GM21786 (cell line): ENCODE data around the gene NKIRAS1.
"Not testable (repeated sequence)": the region's sequence is repeated elsewhere in the genome, so short reads cannot be mapped to it uniquely, and the experiment has no call there.

Experiments
- ATAC-seq: cut with Tn5 transposase; IDR thresholded peaks from one replicate; pipeline ENCODE4 v1.9.1; 2021; ENCODE audit not compliant: unreplicated experiment

Gene NKIRAS1

DNA sequence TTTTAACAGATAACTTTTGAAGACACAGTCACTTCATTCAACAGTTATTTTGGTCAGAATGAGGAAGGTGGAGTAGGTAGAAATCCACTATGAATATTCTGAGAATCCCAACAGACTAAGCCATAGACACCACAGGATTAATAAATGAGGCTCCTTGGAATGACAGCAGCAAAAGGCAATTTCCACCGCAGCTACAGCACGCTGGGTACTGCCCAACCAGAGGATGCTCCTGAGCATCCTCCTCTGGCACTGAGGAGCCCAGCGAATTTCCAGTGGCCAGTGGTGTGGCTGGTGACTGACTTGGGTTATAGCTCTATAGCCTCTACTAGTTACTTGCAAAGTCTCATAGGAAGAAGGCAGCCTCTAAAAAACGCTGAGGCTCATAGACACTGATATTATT lies 24.6 kb upstream of the NKIRAS1 start:
- ATAC-seq, result no peak

DNA sequence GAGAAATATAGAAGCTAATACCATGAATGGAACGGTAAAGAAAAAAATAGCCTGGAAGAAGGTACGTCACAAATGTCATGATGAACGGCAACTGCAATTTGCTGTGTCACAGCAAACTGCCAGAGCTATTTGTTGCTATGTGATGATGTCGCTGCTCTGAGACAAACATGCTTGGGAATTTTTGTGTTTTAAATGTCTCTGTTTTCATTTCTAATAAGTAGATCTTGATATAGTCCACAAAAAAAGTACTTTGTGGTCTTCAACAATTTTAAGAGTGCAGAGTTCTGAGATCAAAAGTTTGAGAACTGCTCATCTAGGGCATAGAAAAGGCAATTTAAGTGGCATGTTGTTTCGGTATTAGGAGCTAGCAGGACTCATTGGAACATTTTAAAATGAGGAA lies 24.0 kb upstream of the NKIRAS1 start:
- no peak for ATAC-seq

DNA sequence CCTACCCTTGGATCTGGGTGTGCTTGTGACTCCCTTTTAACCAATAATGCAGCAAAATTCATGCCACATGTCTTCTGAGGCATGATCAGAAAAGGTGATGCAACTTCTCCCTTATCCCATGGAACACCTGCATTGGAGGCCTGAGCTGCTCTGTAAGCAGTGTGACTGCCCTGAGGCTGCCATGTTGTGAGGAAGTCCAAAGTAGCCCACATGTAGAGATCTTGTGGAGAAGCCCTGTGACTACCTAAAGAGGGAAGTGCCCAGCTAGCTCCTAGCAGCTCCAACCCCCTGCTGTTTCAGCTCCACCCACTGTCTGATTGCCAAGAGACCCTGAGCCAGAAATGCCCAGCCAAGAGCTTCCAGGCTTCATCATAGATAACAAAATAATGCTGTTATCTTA lies 21.9 kb upstream of the NKIRAS1 start:
- no peak for ATAC-seq

DNA sequence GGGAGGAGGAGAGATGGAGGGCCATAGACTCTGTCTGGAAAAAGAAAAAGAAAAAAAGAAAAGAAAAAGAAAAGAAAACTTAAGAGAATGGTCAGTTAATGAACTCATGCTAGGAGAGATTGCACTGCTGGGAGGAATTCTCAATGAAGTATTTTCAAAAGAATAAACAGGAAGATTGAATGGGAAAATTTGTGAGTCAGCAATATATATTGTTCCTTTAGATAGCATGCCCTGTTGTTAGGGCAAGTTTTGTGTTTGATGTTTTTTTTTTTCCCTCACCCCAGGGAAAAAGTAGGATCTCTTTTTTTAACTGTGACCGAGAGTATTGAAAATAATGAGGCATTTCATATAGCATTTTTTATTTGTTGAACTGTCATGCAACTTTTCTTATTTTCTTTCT lies 20.5 kb upstream of the NKIRAS1 start:
- no peak for ATAC-seq

DNA sequence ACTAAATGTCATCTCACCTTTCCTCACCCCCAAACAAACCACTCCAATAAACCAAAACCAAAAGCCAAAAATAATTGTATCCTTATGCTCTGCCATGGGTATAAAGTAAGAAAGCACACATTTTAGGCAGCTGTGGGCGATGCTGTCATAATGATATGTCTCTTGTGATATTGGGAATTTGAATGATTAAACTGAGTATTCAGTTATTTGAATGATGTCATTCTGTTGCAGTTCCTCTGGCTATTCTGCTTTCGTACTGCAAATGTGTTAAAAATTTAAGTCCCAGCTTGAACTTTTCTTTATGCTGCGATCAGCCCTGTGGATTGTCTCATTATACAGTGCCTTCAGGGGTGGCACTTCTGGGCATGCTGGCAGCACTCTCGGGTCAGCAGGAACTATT lies 17.5 kb upstream of the NKIRAS1 start:
- no peak for ATAC-seq

DNA sequence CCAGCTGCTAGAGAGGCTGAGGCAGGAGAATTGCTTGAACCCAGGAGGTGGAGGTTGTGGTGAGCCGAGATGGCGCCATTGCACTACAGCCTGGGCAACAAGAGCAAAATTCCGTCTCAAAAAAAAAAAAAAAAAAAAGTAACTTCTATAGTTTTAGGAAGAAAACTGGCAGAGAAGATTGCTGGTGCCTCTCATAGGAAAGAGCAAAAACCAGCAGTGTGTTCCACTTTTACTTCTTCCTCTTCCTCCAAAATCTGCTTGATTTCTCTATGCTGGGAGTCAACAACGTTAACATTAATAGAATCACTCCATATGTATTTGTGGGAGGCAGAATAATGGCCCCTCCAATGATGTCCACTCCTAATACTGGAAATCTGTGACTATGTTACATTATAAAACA lies 15.8 kb upstream of the NKIRAS1 start:
- ATAC-seq, result no peak

DNA sequence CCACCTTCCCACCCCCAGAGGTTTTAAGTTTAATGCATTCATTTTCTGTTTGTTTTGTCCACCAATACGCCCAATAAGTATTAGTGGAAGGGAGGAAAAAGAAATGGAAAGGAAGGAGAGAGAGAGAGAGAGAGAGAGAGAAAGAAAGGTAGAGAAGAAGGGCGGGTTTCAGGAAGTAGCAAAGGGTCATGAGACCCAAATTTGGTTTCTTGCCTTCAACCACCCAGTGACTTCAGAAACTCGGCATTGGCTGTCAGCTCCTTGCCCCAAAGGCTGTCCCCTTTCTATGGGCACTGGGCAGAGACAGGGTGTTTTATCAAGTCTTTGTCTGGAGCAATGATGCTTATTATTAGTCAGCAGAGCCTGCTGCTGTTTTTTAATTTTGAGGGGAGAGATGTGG lies 14.8 kb upstream of the NKIRAS1 start:
- no peak for ATAC-seq

DNA sequence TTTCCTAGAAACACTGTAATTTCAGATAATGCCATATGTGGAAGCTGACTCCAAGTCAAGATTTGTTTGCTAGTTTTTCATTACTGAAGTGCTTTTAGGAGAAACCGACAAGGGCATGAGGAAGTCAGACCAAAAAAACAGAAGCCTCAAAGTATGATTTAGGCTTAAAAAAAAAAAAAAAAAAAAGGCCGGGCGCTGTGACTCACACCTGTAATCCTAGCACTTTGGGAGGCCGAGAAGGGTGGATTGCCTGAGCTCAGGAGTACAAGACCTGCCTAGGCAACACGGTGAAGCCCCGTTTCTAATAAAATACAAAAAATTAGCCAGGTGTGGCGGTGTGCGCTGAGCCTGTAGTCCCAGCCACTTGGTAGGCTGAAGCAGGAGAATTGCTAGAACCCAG lies 11.7 kb upstream of the NKIRAS1 start:
- no peak for ATAC-seq

DNA sequence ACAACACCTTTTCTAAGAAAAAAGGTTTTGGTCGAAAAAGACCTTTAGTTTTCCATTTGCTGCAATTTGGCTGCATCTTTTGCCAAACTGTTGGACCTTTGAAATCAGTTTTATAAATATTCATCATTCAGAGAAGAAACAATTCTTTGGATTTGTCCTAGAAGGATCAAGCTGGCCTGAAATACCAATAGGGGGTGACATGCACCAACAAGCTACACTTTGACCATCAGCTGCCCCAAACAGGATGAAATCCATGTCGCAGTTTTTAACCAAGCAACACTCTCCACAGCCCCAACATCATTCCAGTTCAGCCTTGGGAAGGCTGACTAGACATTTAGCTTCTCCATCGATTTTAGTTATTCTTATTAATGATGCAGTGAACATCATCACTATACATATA lies 9.9 kb upstream of the NKIRAS1 start:
- ATAC-seq, result no peak

DNA sequence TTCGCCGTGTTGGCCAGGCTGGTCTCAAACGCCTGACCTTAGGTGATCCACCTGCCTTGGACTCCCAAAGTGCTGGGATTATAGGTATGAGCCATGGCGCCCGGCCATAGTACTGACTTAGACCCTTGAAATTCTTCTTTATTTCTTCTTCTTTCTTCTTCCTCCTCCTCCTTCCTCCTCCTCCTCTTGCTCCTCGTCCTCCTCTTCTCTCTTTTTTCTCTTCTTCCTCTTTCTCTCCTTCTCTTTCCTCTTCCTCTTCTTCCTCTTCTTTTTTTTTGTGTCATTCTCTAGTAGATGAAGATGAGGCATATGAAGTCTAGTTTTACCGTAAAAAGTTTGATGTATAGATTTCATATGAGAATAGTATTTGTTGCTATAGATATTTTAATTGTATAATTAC lies 9.5 kb upstream of the NKIRAS1 start:
- no peak for ATAC-seq

DNA sequence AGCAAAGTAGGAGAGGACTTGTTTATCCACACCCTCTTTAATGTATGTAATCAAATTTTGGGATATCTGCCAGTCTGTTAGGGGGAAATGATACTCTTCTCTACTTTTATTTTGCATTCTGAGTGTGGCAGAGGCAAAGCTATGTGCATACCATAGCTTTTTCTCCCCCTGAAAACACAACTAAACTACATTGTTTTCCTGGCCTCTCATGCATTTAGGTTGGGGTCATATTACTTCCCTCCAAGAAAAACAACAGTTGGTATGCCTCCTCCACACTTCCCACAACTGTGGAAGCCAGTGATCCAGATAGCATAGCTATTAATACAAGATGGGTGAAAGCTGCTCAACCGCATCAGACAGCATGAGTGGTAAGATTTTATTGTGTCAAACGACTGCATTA lies 7.0 kb upstream of the NKIRAS1 start:
- no peak for ATAC-seq

DNA sequence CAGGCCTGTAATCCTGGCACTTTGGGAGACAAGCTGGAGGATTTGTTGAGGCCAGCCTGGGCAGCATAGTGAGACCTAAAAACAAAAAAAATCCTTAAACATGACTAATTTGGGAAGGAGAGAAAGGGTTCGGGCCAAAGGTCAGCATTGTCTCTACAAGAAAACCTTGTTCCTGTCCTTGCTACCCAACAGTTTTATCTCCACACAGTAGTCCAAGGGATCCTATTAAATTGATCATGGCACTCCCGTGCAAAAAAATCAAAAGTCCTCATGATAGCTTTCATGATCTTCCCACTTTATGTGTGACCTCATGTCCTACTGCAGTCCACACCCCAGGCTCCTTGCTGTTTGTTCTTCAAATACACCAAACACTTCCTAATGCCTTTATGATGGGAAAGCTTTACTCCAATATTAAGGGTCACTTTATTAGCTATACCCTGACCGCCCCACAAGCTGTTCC lies 4.3 kb upstream of the NKIRAS1 start:
- ATAC-seq, result no peak

DNA sequence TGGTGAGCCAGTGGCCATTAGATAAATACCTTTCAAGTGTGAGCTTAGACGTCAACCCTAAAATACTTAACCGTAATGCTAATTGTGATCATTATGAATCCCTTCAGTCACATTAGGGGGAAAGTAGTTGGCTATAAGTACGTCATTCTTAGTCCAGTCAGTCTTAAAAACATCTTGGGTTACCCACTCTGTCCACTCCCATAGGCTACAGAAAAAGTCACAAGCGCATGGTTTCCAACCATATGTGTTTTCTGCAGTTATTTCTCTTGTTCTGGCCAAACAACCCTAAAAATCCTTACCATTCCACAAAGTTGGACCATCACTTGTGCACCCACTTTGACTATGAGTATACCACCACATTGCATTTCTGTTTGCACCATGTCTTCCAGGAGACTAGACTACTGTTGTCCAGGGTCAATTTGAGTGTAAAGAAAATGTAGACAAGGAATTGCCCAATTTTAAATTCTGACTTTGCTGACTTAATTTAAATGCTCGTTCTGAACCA lies 3.4 kb upstream of the NKIRAS1 start:
- ATAC-seq, result no peak

DNA sequence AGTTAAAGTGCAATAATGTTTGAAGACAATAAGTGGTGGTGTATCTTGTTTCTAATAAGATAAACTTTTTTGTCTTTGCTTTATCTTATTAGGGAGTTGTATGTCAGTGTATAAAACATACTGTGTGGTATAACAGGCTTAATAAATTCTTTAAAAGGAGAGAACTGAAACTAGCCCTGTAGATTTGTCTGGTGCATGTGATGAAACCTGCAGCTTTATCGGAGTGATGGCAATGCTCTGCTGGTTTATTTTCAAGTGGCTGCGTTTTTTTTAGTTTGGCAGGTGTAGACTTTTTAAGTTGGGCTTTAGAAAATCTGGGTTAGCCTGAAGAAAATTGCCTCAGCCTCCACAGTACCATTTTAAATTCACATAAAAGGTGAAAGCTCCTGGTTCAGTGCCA lies 2.8 kb upstream of the NKIRAS1 start:
- ATAC-seq, result no peak

DNA sequence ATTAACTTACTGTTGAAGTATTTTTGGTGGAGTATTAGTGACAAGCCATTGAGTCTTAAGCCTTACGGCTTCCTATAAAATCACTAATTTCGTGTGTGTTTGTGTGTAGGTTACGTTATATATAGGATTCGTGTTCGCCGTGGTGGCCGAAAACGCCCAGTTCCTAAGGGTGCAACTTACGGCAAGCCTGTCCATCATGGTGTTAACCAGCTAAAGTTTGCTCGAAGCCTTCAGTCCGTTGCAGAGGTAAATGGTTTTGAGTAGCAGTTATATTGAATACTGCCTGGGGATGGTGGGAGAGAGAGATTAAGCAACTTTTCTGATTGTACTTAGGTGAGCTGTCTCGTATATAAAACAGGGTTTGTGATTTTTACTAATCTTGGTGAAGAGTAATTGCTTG lies 1.5 kb upstream of the NKIRAS1 start:
- not testable (repeated sequence) for ATAC-seq

DNA sequence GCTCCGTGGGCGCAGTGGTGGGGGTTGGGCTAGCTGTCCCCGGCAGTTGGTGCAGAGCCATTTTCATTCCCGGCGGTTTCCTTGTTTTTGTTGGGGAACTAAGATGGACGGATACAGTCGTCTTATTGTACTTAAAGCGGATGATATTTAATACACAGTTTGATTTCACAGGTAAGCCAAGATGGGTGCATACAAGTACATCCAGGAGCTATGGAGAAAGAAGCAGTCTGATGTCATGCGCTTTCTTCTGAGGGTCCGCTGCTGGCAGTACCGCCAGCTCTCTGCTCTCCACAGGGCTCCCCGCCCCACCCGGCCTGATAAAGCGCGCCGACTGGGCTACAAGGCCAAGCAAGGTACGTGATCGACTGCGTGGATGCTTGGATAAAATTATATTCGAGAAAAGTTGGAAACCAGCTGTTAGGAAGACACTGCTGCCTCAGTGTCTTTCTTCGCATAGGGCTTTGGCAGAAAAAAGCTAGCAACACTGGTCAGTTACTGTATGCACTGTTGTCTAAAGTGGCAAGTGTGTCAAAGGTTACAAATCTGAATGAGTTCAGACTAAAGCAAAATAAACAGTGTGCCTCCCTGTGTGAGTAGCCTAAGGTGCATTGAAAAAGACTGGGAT lies 1.0 kb upstream of the NKIRAS1 start:
- not testable (repeated sequence) for ATAC-seq

DNA sequence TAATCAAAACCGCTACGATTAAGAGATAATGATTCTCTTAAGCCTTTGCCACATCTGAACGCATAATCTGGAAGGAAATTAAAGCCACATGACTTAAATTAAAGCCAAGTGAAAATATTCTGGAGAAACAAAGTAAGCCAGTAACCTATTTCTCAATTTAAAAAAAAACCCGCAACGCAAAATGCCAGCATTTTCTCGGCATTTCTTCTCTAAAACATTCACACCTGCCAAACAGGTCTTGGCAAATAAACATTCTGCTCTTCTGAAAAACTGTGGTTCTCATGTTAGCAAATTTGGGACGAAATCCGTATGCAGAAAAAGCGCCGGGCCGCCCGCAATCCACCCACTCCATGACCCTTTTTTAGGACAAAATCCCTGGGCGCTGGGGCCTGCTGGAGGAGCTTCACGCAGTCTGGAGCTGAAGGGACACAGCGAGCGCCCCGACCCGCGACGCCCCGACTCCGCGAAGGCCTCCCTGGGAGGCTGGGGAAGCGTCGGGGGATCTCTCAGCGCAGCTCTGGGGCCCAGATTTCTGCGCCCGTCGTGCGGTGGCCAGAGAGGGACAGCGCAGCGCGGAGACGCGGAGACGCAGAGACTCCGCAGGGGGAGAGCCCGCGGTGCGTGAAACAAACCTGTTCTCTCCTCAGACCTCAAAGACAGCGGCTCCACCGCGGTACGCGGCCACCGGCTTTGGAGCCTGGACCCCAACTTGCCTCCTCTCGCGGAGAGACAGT lies 471 bp downstream of the NKIRAS1 start:
- peak; percentile 38 for ATAC-seq

DNA sequence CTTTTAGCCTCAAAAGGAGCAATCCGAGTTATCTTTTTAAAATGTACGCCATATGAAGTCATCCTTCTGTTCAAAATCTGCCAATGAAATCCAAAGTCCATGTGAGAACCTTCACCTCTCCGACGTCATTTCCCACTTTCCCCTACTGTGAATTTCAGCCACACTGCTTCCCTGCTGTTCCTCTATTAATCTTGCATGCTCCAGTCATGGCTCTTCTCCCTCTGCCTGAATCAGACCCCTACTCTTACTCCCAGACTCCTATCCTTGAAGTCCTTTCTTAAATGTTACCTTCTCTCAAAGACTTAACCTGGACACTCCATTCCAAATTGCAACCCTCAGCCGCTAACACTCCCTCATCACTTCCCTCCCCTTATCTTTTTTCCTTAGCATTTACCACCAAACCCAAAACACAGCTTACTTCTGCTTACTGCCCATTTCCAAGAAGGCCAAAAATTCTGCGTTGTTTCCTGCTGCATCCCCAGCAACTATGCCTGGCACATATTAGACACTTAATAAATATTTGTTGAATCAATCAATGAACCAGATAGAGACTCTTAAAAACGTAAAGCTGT lies 1.2 kb downstream of the NKIRAS1 start:
- no peak for ATAC-seq

DNA sequence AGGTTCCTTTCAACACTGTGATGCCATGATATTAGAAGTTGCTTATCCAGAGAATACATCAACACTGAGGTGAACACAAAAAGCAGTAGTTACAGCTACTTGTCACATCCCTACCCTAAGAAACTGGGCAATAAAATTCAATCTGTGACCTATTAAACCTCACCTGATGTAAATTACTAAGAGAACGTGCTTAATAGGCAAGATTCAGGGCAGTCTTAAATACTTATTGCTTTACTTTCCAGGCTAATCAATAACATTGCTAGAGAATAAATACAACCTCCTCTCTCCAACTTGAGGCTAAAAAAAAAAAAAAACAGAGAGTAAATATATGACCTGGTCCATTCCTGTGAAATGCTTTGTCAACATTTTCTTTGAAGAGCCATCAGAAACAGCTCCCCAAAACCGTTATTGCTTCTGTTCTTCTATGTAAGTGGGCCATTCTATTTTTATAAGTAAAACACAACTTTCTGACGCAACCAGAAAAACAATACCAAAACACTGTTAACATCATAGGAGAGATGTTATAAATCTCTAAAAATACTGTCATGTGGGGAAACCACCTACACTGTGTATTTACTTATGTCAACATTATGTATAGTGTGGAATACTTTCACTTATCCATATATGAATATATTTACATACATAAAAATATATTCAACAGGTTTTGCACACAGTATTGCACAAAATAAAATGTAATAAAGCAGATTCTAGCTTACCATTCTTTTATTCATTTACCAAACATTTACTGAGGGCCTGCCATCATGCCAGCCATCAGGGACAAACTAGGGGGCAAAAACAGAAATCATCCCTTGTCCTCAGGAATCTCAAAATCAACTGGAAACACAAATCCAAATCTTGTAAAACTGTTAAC lies 2.7 kb downstream of the NKIRAS1 start:
- ATAC-seq, result peak; percentile 16

DNA sequence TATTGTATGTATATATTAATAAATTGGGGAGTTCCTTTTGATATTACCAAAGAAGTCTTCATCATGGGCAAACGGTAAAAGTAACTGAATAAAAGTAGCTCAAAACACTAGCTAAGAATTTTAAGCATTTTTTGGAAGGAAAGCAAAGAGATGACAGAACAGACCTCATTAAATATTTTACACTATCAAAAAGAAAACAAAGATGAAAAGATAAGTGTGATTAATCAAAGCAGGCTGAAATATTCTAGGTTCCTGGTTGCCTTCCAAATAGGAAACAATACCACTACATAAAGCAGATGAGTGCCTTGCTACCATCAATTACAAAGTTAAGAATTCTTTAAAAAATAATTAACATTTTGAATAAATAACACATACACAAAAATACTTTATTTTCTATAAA lies 3.6 kb downstream of the NKIRAS1 start:
- no peak for ATAC-seq

DNA sequence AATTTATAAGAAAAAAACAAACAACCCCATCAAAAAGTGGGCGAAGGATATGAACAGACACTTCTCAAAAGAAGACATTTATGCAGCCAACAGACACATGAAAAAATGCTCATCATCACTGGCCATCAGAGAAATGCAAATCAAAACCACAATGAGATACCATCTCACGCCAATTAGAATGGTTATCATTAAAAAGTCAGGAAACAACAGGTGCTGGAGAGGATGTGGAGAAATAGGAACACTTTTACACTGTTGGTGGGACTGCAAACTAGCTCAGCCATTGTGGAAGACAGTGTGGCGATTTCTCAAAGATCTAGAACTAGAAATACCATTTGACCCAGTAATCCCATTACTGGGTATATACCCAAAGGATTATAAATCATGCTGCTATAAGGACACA lies 4.5 kb downstream of the NKIRAS1 start:
- ATAC-seq, result not testable (repeated sequence)
